ENCODE measurements around the gene LCAT.

Gene LCAT

GRCh38 chr16:67989322-67990017, 45.5 kb upstream of the LCAT start:
- no peak overlapping the region for H3K18ac ChIP-seq (ENCODE audit: low read length)
- no peak overlapping the region for H2BK5ac ChIP-seq (ENCODE audit: low read depth, low read length, poor library complexity)
- H4K8ac ChIP-seq (ENCODE audit: low read depth, low read length), result no peak overlapping the region
- H3K27ac ChIP-seq (ENCODE audit: low read depth, low read length), result no peak overlapping the region
- H2BK12ac ChIP-seq (ENCODE audit: low read length), result no peak overlapping the region
- H3K9ac ChIP-seq (ENCODE audit: low read length), result no peak overlapping the region
- no peaks in the 10 kb centered on the region for H3K27me3 ChIP-seq (ENCODE audit: insufficient read depth, low read length)
- H3K79me2 ChIP-seq (ENCODE audit: control insufficient read depth, insufficient read depth, low read length, poor library complexity), result peaks cover 1% of the 10 kb centered on the region
- H3K4ac ChIP-seq (ENCODE audit: low read depth, low read length), result no peak overlapping the region
- H2AK5ac ChIP-seq (ENCODE audit: low read length), result no peak overlapping the region
- no CpG with 5 or more reads among the region's 8 CpGs for WGBS (ENCODE audit: extremely low coverage, insufficient coverage, insufficient read length)
- H3K14ac ChIP-seq (ENCODE audit: low read length), result no peak overlapping the region
- no peak overlapping the region for H2BK120ac ChIP-seq (ENCODE audit: insufficient read depth, low read length, poor library complexity)
- DNase-seq, result no peak
- no peak overlapping the region for H3K23ac ChIP-seq (ENCODE audit: low read length)
- peaks cover 3 to 8% of the 10 kb centered on the region in 2 experiments for H3K4me1 ChIP-seq (ENCODE audit: control insufficient read depth in 1 of 2, insufficient read depth in 2 of 2, low read length in 2 of 2)
- no peaks in the 10 kb centered on the region for H3K36me3 ChIP-seq (ENCODE audit: control insufficient read depth in 1 of 2, insufficient read depth in 2 of 2, low read length in 2 of 2)
- H3K9me3 ChIP-seq (ENCODE audit: insufficient read depth, low read depth, low read length), result no peaks in the 10 kb centered on the region
- no peak overlapping the region for H3K4me2 ChIP-seq (ENCODE audit: low read length)
- no peak overlapping the region for H3K4me3 ChIP-seq (ENCODE audit: low read depth, low read length)
- peaks cover 2% of the 10 kb centered on the region for H3K79me1 ChIP-seq (ENCODE audit: low read length)
- no peak overlapping the region for H4K12ac ChIP-seq (ENCODE audit: low read depth, low read length)
- no peak overlapping the region for H2AFZ ChIP-seq (ENCODE audit: insufficient read depth, low read length, poor library complexity)
- no peak overlapping the region for H4K91ac ChIP-seq (ENCODE audit: low read depth, low read length)

DNA sequence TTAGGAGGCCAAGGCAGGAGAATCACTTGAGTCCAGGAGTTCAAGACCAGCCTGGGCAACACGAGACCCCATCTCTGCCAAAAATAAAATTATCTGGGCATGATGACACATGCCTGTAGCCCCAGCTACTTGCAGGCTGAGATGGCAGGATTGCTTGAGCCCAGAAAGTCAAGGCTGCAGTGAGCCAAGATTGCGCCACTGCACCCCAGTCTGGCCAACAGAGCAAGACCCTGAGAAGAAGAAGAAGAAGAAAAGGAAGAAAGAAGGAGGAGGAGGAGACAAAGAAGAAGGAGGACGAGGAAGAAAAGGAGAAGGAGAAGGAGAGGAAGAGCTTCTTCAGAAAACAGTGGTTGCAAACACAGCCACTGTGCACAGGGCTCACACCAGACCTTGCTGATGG, 44.8 kb upstream of the LCAT start:
- no peak for DNase-seq
- H3K79me1 ChIP-seq (ENCODE audit: low read length), result peaks cover 2% of the 10 kb centered on the region
- H3K27me3 ChIP-seq (ENCODE audit: insufficient read depth, low read length), result no peaks in the 10 kb centered on the region
- no peak overlapping the region for H3K14ac ChIP-seq (ENCODE audit: low read length)
- no peak overlapping the region for H2AK5ac ChIP-seq (ENCODE audit: low read length)
- no peaks in the 10 kb centered on the region for H3K9me3 ChIP-seq (ENCODE audit: insufficient read depth, low read depth, low read length)
- peaks cover 3 to 6% of the 10 kb centered on the region in 2 experiments for H3K4me1 ChIP-seq (ENCODE audit: control insufficient read depth in 1 of 2, insufficient read depth in 2 of 2, low read length in 2 of 2)
- H2BK120ac ChIP-seq (ENCODE audit: insufficient read depth, low read length, poor library complexity), result no peak overlapping the region
- H3K4me3 ChIP-seq (ENCODE audit: low read depth, low read length), result no peak overlapping the region
- H3K23ac ChIP-seq (ENCODE audit: low read length), result no peak overlapping the region
- no peak overlapping the region for H3K9ac ChIP-seq (ENCODE audit: low read length)
- no peak overlapping the region for H4K91ac ChIP-seq (ENCODE audit: low read depth, low read length)
- no peaks in the 10 kb centered on the region for H3K36me3 ChIP-seq (ENCODE audit: control insufficient read depth in 1 of 2, insufficient read depth in 2 of 2, low read length in 2 of 2)
- no peak overlapping the region for H2AFZ ChIP-seq (ENCODE audit: insufficient read depth, low read length, poor library complexity)
- no peak overlapping the region for H4K12ac ChIP-seq (ENCODE audit: low read depth, low read length)
- no peak overlapping the region for H2BK12ac ChIP-seq (ENCODE audit: low read length)
- no peak overlapping the region for H3K4me2 ChIP-seq (ENCODE audit: low read length)
- H3K27ac ChIP-seq (ENCODE audit: low read depth, low read length), result no peak overlapping the region
- no peak overlapping the region for H3K4ac ChIP-seq (ENCODE audit: low read depth, low read length)
- no peak overlapping the region for H4K8ac ChIP-seq (ENCODE audit: low read depth, low read length)
- no peak overlapping the region for H2BK5ac ChIP-seq (ENCODE audit: low read depth, low read length, poor library complexity)
- H3K79me2 ChIP-seq (ENCODE audit: control insufficient read depth, insufficient read depth, low read length, poor library complexity), result peaks cover 1% of the 10 kb centered on the region
- H3K18ac ChIP-seq (ENCODE audit: low read length), result no peak overlapping the region
- WGBS (ENCODE audit: extremely low coverage, insufficient coverage, insufficient read length), result no CpG with 5 or more reads among the region's 3 CpGs

DNA sequence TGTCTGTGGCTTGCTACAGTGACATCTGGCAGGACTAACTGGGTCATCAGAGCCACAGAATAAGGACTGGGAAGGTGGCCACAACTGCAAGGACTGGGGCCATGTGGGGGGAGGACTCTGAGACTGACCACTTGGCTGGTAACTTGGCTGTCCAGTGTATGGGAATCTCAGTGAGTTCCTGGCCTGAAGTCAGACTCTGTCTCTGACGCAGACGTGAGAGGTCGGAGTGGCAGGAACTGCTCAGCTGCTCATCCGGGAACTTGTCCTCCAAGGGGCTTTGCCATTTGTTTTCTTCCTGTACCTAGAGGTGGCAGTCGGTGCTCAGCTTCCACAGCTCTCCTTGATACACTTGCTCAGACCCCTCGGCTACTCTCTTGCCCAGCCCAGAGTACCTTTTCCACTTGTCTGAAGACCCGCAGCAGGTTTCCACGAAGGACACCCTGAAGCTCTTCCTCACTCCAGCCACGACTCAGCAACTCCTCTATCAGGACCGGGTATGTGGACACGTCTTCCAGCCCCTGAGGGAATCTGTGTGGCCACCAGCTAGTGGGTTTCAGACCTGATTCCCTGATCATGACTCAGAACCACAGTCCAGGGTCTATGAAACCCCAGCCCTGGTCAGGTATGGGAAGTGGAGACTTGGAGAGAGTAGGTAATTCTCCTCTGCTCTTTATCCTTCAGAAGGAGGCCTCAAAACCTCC, 43.7 kb upstream of the LCAT start:
- no peak overlapping the region for H3K9ac ChIP-seq (ENCODE audit: low read length)
- no peak overlapping the region for H3K4ac ChIP-seq (ENCODE audit: low read depth, low read length)
- no peak overlapping the region for H3K23ac ChIP-seq (ENCODE audit: low read length)
- no peaks in the 10 kb centered on the region for H3K79me2 ChIP-seq (ENCODE audit: control insufficient read depth, insufficient read depth, low read length, poor library complexity)
- no peaks in the 10 kb centered on the region for H3K79me1 ChIP-seq (ENCODE audit: low read length)
- H2AFZ ChIP-seq (ENCODE audit: insufficient read depth, low read length, poor library complexity), result no peak overlapping the region
- no peak overlapping the region for H2AK5ac ChIP-seq (ENCODE audit: low read length)
- peaks cover 0 to 3% of the 10 kb centered on the region in 2 experiments for H3K4me1 ChIP-seq (ENCODE audit: control insufficient read depth in 1 of 2, insufficient read depth in 2 of 2, low read length in 2 of 2)
- H3K18ac ChIP-seq (ENCODE audit: low read length), result no peak overlapping the region
- no peak overlapping the region for H2BK120ac ChIP-seq (ENCODE audit: insufficient read depth, low read length, poor library complexity)
- H2BK12ac ChIP-seq (ENCODE audit: low read length), result no peak overlapping the region
- H3K27me3 ChIP-seq (ENCODE audit: insufficient read depth, low read length), result no peaks in the 10 kb centered on the region
- no peak overlapping the region for H4K91ac ChIP-seq (ENCODE audit: low read depth, low read length)
- DNase-seq, result no peak
- no peaks in the 10 kb centered on the region for H3K9me3 ChIP-seq (ENCODE audit: insufficient read depth, low read depth, low read length)
- no peak overlapping the region for H3K4me3 ChIP-seq (ENCODE audit: low read depth, low read length)
- H2BK5ac ChIP-seq (ENCODE audit: low read depth, low read length, poor library complexity), result no peak overlapping the region
- WGBS (ENCODE audit: extremely low coverage, insufficient coverage, insufficient read length), result no CpG with 5 or more reads among the region's 11 CpGs
- no peak overlapping the region for H3K27ac ChIP-seq (ENCODE audit: low read depth, low read length)
- no peak overlapping the region for H4K8ac ChIP-seq (ENCODE audit: low read depth, low read length)
- H3K36me3 ChIP-seq (ENCODE audit: control insufficient read depth in 1 of 2, insufficient read depth in 2 of 2, low read length in 2 of 2), result no peaks in the 10 kb centered on the region
- H3K14ac ChIP-seq (ENCODE audit: low read length), result no peak overlapping the region
- H4K12ac ChIP-seq (ENCODE audit: low read depth, low read length), result no peak overlapping the region
- no peak overlapping the region for H3K4me2 ChIP-seq (ENCODE audit: low read length)

- Histone ChIP-seq H4K91ac (ENCODE audit: low read depth, low read length) (no peak overlapping the region), H4K12ac (ENCODE audit: low read depth, low read length) (no peak overlapping the region), H3K4me1 (ENCODE audit: control insufficient read depth in 1 of 2, insufficient read depth in 2 of 2, low read length in 2 of 2) (peaks cover 0 to 3% of the 10 kb centered on the region in 2 experiments), H3K4me3 (ENCODE audit: low read depth, low read length) (no peak overlapping the region), H2BK120ac (ENCODE audit: insufficient read depth, low read length, poor library complexity) (no peak overlapping the region), H2AFZ (ENCODE audit: insufficient read depth, low read length, poor library complexity) (no peak overlapping the region), H3K18ac (ENCODE audit: low read length) (no peak overlapping the region), H3K79me2 (ENCODE audit: control insufficient read depth, insufficient read depth, low read length, poor library complexity) (no peaks in the 10 kb centered on the region), H3K4ac (ENCODE audit: low read depth, low read length) (no peak overlapping the region), H3K23ac (ENCODE audit: low read length) (no peak overlapping the region), H3K79me1 (ENCODE audit: low read length) (no peaks in the 10 kb centered on the region), H3K36me3 (ENCODE audit: control insufficient read depth in 1 of 2, insufficient read depth in 2 of 2, low read length in 2 of 2) (no peaks in the 10 kb centered on the region), H2BK12ac (ENCODE audit: low read length) (no peak overlapping the region), H2BK5ac (ENCODE audit: low read depth, low read length, poor library complexity) (no peak overlapping the region), H4K8ac (ENCODE audit: low read depth, low read length) (no peak overlapping the region), H2AK5ac (ENCODE audit: low read length) (no peak overlapping the region), H3K9ac (ENCODE audit: low read length) (no peak overlapping the region), H3K14ac (ENCODE audit: low read length) (no peak overlapping the region), H3K27me3 (ENCODE audit: insufficient read depth, low read length) (no peaks in the 10 kb centered on the region), H3K9me3 (ENCODE audit: insufficient read depth, low read depth, low read length) (no peaks in the 10 kb centered on the region), H3K27ac (ENCODE audit: low read depth, low read length) (no peak overlapping the region), H3K4me2 (ENCODE audit: low read length) (no peak overlapping the region)
- no CpG with 5 or more reads among the region's 5 CpGs for WGBS (ENCODE audit: extremely low coverage, insufficient coverage, insufficient read length)
- no peak for DNase-seq
Measured at GRCh38 chr16:67986949-67987348, 43.0 kb upstream of the LCAT start.
